HEK293T (cell line): Measurements from ENCODE around the gene MYH6.

Experiments used
- ARNT ChIP-seq: fragments of 450-650 bp; IDR thresholded peaks from 2 replicates; pipeline ENCODE4 v1.6.1; 2017; ENCODE audit warnings: mild to moderate bottlenecking
- BHLHE40 ChIP-seq: fragments of 450-650 bp; IDR thresholded peaks from 2 replicates; pipeline ENCODE4 v1.6.1; 2016; ENCODE audit warnings: mild to moderate bottlenecking, moderate library complexity, borderline replicate concordance
- ELF4 ChIP-seq: fragments of 450-650 bp; IDR thresholded peaks from 2 replicates; pipeline ENCODE4 v1.6.1; 2017; ENCODE audit warnings: antibody characterized with exemption
- FOXK2 ChIP-seq: fragments of 450-650 bp; IDR thresholded peaks from 2 replicates; pipeline ENCODE4 v1.6.1; 2016; ENCODE audit warnings: mild to moderate bottlenecking
- FOXM1 ChIP-seq: fragments of 450-650 bp; IDR thresholded peaks from 2 replicates; pipeline ENCODE4 v1.6.1; 2017; ENCODE audit warnings: mild to moderate bottlenecking, borderline replicate concordance
- L3MBTL2 ChIP-seq: fragments of 450-650 bp; conservative IDR thresholded peaks from 2 replicates; pipeline ENCODE4 v1.6.1; 2016; ENCODE audit warnings: mild to moderate bottlenecking
- LEF1 ChIP-seq: fragments of 450-650 bp; IDR thresholded peaks from 2 replicates; pipeline ENCODE4 v1.6.1; 2017; ENCODE audit warnings: mild to moderate bottlenecking, borderline replicate concordance
- SP1 ChIP-seq: fragments of 450-650 bp; IDR thresholded peaks from 2 replicates; pipeline ENCODE4 v1.6.1; 2017
- SUZ12 ChIP-seq: fragments of 450-650 bp; IDR thresholded peaks from 2 replicates; pipeline ENCODE4 v1.6.1; 2016; ENCODE audit warnings: mild to moderate bottlenecking
- TARDBP ChIP-seq: fragments of 450-650 bp; IDR thresholded peaks from 2 replicates; pipeline ENCODE4 v1.6.1; 2016
- TF ChIP-seq, protein P1 (sequence below): fragments of 450-650 bp; IDR thresholded peaks from 2 replicates; pipeline ENCODE4 v1.6.1; 2016

DNA sequence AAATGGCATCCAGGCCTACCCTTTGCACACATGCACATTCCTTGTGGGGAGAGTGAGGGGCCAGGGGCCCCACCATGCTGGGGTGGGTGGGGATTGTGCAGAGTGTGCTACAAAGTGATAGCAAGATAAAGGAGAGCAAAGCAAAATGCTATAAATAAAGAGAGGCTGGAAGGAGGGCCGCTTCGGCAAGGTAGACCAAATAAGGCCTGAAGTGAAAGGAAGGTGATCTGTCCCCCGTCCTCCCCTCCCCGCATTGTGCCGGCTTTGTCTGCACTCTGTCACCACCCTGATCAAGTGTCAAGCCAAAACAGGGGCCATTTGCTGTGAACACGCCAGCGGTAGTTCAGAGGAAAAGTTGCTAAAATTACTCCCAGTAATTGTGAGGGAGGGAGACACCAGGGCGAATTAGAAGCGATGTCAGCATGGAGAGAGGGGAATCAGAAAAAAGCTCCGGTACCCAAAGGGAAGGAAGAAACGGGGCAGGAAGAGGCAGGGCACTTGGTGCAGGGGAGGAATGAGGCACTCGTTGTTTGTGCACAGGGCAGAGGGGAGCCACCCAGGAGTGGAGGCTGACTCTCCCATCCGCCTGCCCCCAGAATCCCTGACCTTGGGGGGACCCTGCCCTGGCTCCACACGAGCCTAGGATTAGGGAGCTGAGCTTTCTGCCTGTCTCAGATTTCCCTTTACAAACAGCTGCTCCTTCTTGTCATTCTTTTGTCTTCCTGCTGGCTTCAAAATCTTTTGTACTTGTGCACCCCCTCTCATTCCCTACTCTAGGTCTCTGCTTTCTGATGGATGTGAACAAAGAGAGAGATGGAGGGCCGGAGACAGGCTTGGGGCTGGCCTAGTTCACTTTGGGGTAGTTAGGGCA, 30.3 kb upstream of the MYH6 start:
- no peak for TF ChIP-seq SP1
- TF ChIP-seq, protein P1, sequence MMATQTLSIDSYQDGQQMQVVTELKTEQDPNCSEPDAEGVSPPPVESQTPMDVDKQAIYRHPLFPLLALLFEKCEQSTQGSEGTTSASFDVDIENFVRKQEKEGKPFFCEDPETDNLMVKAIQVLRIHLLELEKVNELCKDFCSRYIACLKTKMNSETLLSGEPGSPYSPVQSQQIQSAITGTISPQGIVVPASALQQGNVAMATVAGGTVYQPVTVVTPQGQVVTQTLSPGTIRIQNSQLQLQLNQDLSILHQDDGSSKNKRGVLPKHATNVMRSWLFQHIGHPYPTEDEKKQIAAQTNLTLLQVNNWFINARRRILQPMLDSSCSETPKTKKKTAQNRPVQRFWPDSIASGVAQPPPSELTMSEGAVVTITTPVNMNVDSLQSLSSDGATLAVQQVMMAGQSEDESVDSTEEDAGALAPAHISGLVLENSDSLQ, result no peak
- TF ChIP-seq LEF1, result no peak
- no peak for TF ChIP-seq FOXM1
- TF ChIP-seq SUZ12, result no peak
- no peak for TF ChIP-seq TARDBP
- TF ChIP-seq BHLHE40, result no peak
- no peak for TF ChIP-seq FOXK2
- no peak for TF ChIP-seq L3MBTL2
- no peak for TF ChIP-seq ELF4
- no peak for TF ChIP-seq ARNT
